HFFc6 (cell line): ENCODE results near the gene MRPL40. TPM values are rescaled to one million over a fixed set of nuclear protein-coding genes. Genes with fewer than 3 reads are reported as not detected.
A peak's percentile ranks its signal among the peaks of the same experiment; 100 is the strongest.

ENCODE experiments used
- DNase-seq: peaks from one replicate; pipeline ENCODE4 v3.0.0-alpha.2; 2018
- H3K27ac Mint-ChIP-seq: 2 replicates; pipeline ENCODE4 v1.8.0; 2020; ENCODE audit warnings: mild to moderate bottlenecking, mixed read lengths
- H3K27me3 Mint-ChIP-seq: 2 replicates; pipeline ENCODE4 v1.8.0; 2021; ENCODE audit warnings: mild to moderate bottlenecking, moderate library complexity, mixed read lengths; ENCODE audit not compliant: insufficient read depth
- H3K36me3 Mint-ChIP-seq: 2 replicates; pipeline ENCODE4 v1.8.0; 2021; ENCODE audit warnings: low read depth, mixed read lengths
- H3K4me1 Mint-ChIP-seq: 2 replicates; pipeline ENCODE4 v1.8.0; 2020; ENCODE audit warnings: low read depth, mixed read lengths
- H3K4me3 Mint-ChIP-seq: 2 replicates; pipeline ENCODE4 v1.8.0; 2020; ENCODE audit warnings: mild to moderate bottlenecking, moderate library complexity, mixed read lengths
- H3K9me3 Mint-ChIP-seq: 2 replicates; pipeline ENCODE4 v1.8.0; 2020; ENCODE audit warnings: mild to moderate bottlenecking, mixed read lengths
- CTCF ChIP-seq: fragments of 200-600 bp; sonication (generic); IDR thresholded peaks from 2 replicates; pipeline ENCODE4 v1.5.0; 2021; ENCODE audit warnings: antibody characterized with exemption, mild to moderate bottlenecking
- long read RNA-seq: library from polyadenylated mRNA; unstranded; transcript quantifications from one replicate; pipeline ENCODE4 v2.0.0, GENCODE V29; 2019
- total RNA-seq, 6 experiments: library from RNA; stranded (reverse); fragmentation: NEBNext Ultra II Directional; extraction: Animal tissue kit (Norgen Biotek cat#: 25700); gene quantifications; 2 replicates in 1 of 6; 3 replicates in 5 of 6; pipeline ENCODE4 v1.2.3, GENCODE V29; 2021

The MRPL40 gene
- total RNA-seq = 10 to 100 TPM; 44.6 to 52.6 (median 47.5) TPM
- long read RNA-seq, transcript MRPL40-201 (4 exons, 1,387 nt) = major isoform, 94 of 99 reads
- long read RNA-seq, partial matches to known transcripts = 1 of 99 reads
- long read RNA-seq, other reads (novel, unspliced or antisense) = 3 of 99 reads

GRCh38 chr22:19432133-19432851, at the start of gene MRPL40:
TSS of gene MRPL40 (plus strand) at chr22:19432545. CDS start at chr22:19432555, 10 bp downstream.
- H3K9me3 Mint-ChIP-seq = no peaks in the 10 kb centered on the region
- DNase-seq = peak; percentile 86
- TF ChIP-seq CTCF = no peak; the same call in 1 of the 2 replicates
- H3K27ac Mint-ChIP-seq = peak within 1 kb of the TSS; percentile 90
- no peaks in the 10 kb centered on the region for H3K27me3 Mint-ChIP-seq
- H3K36me3 Mint-ChIP-seq = peaks cover 25% of the 10 kb centered on the region; the same call in 1 of the 2 replicates
- peak within 1 kb of the TSS; percentile 89 for H3K4me3 Mint-ChIP-seq
- H3K4me1 Mint-ChIP-seq = peaks cover 39% of the 10 kb centered on the region

GRCh38 chr22:19383292-19383691, 49.1 kb upstream of the MRPL40 start:
- Mint-ChIP-seq H3K4me3 (no peak overlapping the region), H3K27ac (no peak overlapping the region), H3K4me1 (no peaks in the 10 kb centered on the region; the same call in 1 of the 2 replicates), H3K36me3 (peaks cover 21% of the 10 kb centered on the region; the same call in 1 of the 2 replicates), H3K9me3 (no peaks in the 10 kb centered on the region), H3K27me3 (peaks cover 1% of the 10 kb centered on the region; the same call in 1 of the 2 replicates)
- no peak for DNase-seq
- TF ChIP-seq CTCF = no peak

GRCh38 chr22:19385221-19385906, 47.0 kb upstream of the MRPL40 start:
- Mint-ChIP-seq H3K27ac (no peak overlapping the region), H3K4me3 (no peak overlapping the region), H3K4me1 (no peaks in the 10 kb centered on the region; the same call in 1 of the 2 replicates), H3K27me3 (peaks cover 3% of the 10 kb centered on the region; the same call in 1 of the 2 replicates), H3K36me3 (peaks cover 25% of the 10 kb centered on the region; the same call in 1 of the 2 replicates), H3K9me3 (no peaks in the 10 kb centered on the region)
- TF ChIP-seq CTCF = no peak
- DNase-seq = no peak

- H3K4me3 Mint-ChIP-seq = no peak overlapping the region
- no peak for DNase-seq
- no peak overlapping the region for H3K27ac Mint-ChIP-seq
- no peaks in the 10 kb centered on the region for H3K9me3 Mint-ChIP-seq
- peaks cover 25% of the 10 kb centered on the region; the same call in 1 of the 2 replicates for H3K36me3 Mint-ChIP-seq
- TF ChIP-seq CTCF = no peak
- no peaks in the 10 kb centered on the region; the same call in 1 of the 2 replicates for H3K4me1 Mint-ChIP-seq
- H3K27me3 Mint-ChIP-seq = peaks cover 3% of the 10 kb centered on the region; the same call in 1 of the 2 replicates
These were observed 46.1 kb upstream of the MRPL40 start for GRCh38 chr22:19386248-19386647.

GRCh38 chr22:19387038-19387437, 45.3 kb upstream of the MRPL40 start:
- Mint-ChIP-seq H3K27ac (no peak overlapping the region), H3K9me3 (no peaks in the 10 kb centered on the region), H3K4me1 (no peaks in the 10 kb centered on the region; the same call in 1 of the 2 replicates), H3K27me3 (peaks cover 2% of the 10 kb centered on the region; the same call in 1 of the 2 replicates), H3K4me3 (no peak overlapping the region), H3K36me3 (peaks cover 21% of the 10 kb centered on the region; the same call in 1 of the 2 replicates)
- no peak for TF ChIP-seq CTCF
- DNase-seq = no peak
